Retinal pigment epithelial cell (primary cell): ENCODE results near the gene TTC7B.

Experiments used
- DNase-seq: peaks from one replicate; pipeline ENCODE4 v3.0.0-alpha.2; 2010; ENCODE audit warnings: low read depth
- H3K4me3 ChIP-seq: 2 replicates; pipeline ENCODE4 v1.5.1; 2011; ENCODE audit warnings: mild to moderate bottlenecking, low read length, control low read depth, moderate library complexity
- TF ChIP-seq, protein P1 (sequence below): conservative IDR thresholded peaks from 2 replicates; pipeline ENCODE4 v1.5.1; 2011; ENCODE audit warnings: low read depth, low read length, control low read depth, inconsistent platforms

TTC7B gene

DNA sequence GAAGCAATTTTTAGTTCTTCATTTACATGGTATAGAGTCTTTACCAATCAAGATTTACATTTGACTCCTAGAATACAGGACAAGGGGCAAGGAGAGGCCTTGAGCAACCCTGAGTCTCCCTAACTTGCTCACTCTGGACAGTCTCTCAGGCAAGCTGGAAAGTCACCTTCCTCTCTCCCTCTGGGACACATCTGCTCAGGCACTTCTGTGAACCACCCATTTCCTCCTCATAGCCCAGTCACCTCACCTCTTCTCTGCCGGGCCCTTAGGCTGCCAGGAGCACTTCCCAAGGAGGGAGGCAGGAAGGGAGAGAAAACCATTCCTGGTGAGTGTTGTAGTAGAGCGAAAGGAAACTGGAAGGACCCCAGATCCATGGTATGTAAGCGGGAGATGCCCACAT is 202.8 kb downstream of the TTC7B start:
- H3K4me3 ChIP-seq, result no peak overlapping the region
- no peak for DNase-seq
- TF ChIP-seq, protein P1, sequence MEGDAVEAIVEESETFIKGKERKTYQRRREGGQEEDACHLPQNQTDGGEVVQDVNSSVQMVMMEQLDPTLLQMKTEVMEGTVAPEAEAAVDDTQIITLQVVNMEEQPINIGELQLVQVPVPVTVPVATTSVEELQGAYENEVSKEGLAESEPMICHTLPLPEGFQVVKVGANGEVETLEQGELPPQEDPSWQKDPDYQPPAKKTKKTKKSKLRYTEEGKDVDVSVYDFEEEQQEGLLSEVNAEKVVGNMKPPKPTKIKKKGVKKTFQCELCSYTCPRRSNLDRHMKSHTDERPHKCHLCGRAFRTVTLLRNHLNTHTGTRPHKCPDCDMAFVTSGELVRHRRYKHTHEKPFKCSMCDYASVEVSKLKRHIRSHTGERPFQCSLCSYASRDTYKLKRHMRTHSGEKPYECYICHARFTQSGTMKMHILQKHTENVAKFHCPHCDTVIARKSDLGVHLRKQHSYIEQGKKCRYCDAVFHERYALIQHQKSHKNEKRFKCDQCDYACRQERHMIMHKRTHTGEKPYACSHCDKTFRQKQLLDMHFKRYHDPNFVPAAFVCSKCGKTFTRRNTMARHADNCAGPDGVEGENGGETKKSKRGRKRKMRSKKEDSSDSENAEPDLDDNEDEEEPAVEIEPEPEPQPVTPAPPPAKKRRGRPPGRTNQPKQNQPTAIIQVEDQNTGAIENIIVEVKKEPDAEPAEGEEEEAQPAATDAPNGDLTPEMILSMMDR, result no peak

DNA sequence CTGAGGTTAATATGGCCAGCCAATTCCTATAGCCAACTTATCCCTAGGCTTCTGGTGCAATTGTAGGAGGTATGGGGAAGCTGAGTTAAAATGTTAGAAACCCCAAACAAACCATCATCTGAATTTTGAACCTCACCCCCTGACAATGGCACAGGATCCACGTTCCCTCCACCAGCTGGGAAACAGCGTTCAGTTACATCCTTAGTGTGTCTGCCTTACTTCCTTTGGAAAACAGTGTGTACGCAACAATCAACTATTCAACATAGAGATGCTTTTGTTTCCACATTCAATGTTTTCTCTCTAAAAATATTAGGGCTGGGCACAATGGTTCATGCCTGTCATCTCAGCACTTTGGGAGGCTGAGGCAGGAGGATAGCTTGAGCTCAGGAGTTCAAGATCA is 203.4 kb downstream of the TTC7B start:
- no peak for DNase-seq
- no peak overlapping the region for H3K4me3 ChIP-seq
- TF ChIP-seq, protein P1, result no peak

DNA sequence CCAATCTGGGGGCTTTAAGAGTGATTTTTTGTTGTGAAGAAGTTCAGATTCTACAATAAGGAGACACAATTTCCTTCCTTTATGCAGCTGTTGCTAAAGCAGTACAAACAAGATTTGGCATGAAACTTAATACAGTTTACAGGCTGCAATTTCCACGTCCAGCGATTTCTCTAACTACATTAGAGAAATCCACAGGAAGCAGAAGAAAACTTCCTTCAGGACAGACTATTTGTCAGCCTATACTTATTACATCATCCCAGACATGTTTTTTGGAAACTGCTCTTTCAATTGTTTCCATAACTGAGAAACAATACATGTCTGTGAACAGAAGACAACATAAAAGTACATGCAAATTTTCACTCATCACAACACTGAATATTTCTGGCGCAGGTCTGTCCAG is 204.3 kb downstream of the TTC7B start:
- TF ChIP-seq, protein P1, result no peak
- DNase-seq, result no peak

DNA sequence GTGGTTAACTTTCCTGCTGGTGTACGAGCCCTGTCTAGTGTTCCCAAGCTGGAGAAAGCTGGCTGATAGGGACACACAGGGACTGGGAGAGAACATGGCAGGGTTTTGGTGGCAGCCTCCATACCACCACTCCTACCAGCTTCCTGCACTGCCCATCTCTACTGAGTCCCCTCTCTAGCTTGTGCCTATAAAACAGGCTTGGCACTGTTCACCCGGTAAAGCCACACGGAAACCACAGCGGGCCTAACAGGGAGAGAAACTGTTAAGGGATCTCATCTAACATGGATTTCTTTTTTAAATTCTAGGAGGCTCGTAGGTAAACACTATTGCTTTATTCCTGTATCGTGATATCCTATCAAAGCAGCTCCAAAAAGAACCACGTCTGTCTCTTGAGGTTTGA is 204.7 kb downstream of the TTC7B start:
- no peak for DNase-seq
- H3K4me3 ChIP-seq, result no peak overlapping the region
- TF ChIP-seq, protein P1, result no peak

More for the DNA sequence above, 204.3 kb downstream of the TTC7B start:
- H3K4me3 ChIP-seq, result no peak overlapping the region

DNA sequence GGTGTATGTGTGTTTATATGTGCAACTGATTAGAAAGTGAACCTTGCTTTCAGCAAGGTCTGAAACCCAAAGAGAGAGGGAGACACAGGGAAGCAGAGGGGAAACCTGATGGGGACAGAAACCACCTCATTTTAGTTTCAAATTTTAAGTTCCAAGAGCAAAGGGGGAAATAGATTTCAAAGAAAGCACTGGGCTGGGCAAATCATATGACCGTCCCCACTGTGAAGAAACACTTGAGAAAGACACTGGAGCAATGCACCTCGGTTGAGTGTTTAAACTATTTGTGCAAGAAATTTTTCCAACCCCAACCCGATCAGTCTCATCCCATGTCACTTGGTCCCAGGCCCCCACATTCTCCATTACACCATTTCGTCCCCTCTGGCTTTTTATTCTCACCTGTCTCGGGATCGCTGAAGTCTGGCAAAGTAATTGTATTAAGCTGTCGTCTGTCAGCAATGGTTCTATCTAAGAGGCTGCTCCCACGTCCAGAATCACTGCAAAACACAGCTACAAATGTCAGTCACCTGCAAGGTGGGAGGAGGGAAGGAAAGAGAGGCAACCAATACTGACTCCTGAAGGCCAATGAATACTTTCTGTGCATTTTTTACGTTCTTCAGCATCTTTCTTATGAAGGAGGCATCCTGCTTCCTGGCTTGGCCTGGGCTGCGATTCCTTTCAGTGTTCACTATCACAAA is 205.7 kb downstream of the TTC7B start:
- H3K4me3 ChIP-seq, result no peak overlapping the region
- no peak for DNase-seq
- TF ChIP-seq, protein P1, result no peak

DNA sequence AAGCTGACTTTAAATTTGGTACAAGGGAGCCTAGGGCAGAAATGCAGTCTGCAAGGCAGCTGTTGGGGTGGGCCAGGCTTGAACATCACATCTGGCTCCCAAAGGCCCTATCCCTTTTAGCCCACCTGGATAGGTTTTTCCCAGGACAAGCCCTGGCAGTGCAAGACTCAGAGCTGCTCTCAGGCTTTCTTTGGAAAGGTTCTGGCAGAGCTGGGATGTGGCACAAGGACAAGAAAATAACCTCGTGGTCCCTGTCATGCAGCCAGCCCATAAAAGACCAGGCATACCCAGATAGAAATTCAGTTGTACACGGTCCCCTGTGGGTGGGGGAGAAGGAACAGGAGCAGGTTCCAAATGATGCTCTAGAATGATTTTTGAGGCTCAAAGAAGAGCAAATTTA is 206.9 kb downstream of the TTC7B start:
- DNase-seq, result no peak
- H3K4me3 ChIP-seq, result no peak overlapping the region
- TF ChIP-seq, protein P1, result no peak

DNA sequence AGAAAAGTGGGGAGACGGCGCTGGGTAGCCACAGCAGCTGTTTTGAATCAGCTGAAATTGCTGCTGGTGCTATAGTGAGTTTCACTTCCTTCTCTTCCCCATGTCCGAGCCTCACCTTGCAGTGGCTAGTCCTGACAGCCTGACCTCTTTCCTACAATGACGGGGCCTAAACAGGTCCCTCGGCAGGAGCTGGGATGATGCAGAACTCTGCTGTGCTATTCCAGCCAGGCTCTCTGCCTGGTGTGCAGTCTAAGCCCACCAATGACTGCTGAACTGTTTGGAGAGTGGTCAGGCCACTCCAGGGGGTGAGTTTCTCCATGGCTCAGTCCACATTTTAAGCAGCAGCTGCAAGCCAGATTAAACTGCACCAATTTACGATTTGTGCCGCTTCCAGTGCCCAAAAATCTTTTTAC is 207.3 kb downstream of the TTC7B start:
- TF ChIP-seq, protein P1, result no peak
- no peak for DNase-seq

More for the DNA sequence above, 207.3 kb downstream of the TTC7B start:
- H3K4me3 ChIP-seq, result no peak overlapping the region
